ENCODE measurements around the gene DNAJB11.

DNA sequence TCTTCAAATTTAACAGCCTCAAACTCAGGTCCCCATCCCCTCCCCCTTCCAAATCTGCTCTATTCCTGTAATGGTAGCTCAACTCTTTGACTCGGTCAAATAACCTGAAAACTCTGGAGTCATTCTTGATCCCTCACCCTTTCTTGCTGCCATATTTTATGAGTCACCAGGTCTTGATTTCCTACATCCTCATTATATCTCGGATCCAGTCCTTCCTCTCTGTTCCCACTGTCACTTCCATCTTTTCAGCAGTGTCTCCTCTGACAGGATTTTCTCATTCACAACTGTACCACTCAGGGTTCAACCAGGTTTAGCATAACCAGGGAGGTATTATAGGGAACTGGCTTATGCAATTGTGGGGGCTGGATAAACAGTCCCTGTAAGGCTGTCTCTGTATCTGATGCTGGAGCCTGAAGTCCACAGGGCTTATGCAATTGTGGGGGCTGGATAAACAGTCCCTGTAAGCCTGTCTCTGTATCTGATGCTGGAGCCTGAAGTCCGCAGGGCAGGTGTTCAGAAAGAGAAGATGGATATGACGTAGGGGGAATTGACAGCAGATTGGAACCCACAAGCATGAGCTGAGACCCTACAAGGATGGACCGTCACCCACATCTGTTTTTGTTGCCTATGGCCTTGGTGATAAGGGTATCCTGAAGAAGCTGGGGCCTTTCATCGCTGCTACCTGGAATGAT is 60.6 kb downstream of the DNAJB11 start:
- TF ChIP-seq, protein P1, sequence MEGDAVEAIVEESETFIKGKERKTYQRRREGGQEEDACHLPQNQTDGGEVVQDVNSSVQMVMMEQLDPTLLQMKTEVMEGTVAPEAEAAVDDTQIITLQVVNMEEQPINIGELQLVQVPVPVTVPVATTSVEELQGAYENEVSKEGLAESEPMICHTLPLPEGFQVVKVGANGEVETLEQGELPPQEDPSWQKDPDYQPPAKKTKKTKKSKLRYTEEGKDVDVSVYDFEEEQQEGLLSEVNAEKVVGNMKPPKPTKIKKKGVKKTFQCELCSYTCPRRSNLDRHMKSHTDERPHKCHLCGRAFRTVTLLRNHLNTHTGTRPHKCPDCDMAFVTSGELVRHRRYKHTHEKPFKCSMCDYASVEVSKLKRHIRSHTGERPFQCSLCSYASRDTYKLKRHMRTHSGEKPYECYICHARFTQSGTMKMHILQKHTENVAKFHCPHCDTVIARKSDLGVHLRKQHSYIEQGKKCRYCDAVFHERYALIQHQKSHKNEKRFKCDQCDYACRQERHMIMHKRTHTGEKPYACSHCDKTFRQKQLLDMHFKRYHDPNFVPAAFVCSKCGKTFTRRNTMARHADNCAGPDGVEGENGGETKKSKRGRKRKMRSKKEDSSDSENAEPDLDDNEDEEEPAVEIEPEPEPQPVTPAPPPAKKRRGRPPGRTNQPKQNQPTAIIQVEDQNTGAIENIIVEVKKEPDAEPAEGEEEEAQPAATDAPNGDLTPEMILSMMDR (IDR thresholded peaks at IDR 0.05), result no peak
- no peak for TF ChIP-seq POLR2A (IDR thresholded peaks at IDR 0.05)
